ENCODE data around the gene SART1.
"Not testable (repeated sequence)": the region's sequence is repeated elsewhere in the genome, so short reads cannot be mapped to it uniquely, and the experiment has no call there.

Gene SART1

DNA sequence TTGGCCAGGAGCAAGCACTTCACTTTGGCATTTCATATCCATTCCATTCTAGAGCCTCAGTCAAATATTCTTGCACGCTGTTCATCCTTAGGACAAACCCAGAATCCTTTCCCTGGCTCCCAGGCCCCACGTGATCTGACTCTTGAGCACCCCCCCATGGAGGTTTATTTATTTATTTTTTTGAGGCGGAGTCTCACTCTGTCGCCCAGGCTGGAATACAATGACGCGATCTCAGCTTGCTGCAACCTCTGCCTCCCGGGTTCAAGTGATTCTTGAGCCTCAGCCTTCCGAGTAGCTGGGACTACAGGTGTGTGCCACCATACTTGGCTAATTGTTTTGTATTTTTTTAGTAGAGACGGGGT is 29.0 kb upstream of the SART1 start:
- in situ Hi-C loops (cut with MboI; ENCODE audit: low sequenced_read_pairs) = no loop called here

DNA sequence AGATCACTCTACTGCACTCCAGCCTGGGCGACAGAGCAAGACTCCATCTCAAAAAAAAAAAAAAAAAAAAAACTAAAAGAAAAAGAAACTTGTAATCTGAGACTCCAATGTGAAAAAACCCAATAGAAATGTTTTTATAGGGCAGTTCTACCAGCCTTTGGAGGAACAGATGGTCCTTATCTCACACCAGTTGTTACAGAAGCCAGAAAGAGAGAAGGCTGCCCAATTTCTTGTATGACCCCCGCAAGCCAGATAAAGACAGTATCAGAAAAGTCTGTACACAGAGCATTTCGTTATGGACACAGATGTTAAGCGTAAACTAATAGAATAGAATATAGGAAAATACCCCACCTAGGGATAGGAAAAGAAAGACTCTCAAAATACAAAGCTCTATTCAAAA is 27.5 kb upstream of the SART1 start:
- in situ Hi-C loops (cut with MboI; ENCODE audit: low sequenced_read_pairs) = no loop called here

- in situ Hi-C loops (cut with MboI; ENCODE audit: low sequenced_read_pairs) = no loop called here
Observed at GRCh38 chr11:65937766-65938165, 23.8 kb upstream of the SART1 start.

DNA sequence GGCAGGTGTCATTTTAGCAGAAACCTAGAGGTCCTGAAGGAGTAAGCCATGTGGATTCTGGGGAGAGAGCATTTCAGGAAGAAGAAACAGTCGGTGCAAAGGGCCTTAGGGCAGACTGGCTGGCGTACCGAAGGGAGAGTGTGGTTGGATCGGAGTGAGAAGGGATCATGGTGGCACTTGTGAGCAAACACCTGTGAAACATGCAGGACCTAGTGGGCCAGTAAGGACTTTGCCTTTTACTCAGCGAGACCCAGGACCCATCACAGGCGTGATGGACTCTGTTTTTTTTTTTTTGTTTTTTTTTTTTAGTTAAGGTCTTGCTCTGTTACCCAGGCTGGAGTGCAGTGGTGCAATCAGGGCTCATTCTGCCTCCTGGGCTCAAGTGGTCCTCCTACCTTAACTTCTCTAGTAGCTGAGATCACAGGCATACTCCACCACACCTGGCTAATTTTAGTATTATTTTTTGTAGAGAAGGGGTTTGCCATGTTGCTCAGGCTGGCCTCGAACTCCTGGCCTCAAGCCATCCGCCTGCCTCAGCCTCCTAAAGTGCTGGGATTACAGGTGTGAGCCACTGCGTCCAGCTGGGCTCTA is 19.7 kb upstream of the SART1 start:
- in situ Hi-C loops (cut with MboI; ENCODE audit: low sequenced_read_pairs) = no loop called here

- in situ Hi-C loops (cut with MboI; ENCODE audit: low sequenced_read_pairs) = no loop called here
Observed at GRCh38 chr11:65942531-65942930, 19.0 kb upstream of the SART1 start.

- in situ Hi-C loops (cut with MboI; ENCODE audit: low sequenced_read_pairs) = no loop called here
Observed at GRCh38 chr11:65944191-65944590, 17.3 kb upstream of the SART1 start.

DNA sequence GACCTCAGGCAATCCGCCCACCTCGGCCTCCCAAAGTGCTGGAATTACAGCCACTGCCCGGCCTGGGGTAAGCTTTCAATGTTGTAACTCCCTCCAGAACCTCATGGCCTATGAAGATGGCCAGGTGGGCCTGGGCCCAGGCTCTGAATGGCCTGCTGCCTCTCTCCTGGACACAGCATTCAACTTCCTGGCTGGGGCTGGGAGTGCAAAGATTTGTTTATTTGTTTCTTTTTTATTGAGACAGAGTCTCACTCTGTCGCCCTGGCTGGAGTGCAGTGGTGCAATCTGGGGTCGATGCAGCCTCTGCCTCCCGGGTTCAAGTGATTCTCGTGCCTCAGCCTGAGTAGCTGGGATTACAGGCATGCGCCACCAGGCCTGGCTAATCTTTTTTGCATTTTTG is 16.8 kb upstream of the SART1 start:
- in situ Hi-C loops (cut with MboI; ENCODE audit: low sequenced_read_pairs) = no loop called here

DNA sequence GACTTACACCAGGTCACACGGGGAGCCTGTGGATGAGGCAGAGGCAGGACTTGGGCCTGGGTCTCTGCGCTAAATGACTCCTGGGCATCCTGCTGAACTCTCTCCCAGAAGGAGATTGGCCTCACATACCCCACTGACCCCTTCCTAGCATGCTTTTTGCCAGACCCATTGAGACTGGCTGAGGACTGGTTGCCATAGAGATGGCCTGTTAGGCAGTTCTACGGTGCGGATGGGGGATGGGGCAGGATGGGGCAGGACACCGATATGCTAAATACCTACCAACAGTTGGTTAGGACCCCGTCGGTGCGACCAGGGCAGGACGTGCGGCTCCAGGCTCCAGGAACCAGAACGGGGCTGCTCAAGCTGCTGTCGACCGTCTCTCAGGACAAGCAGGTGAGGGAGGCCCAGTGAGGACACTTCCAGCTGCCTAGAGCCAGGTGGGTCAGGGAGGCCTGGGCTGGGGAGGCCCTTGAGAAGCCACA is 16.1 kb upstream of the SART1 start, which contains the start of gene TSGA10IP:
TSGA10IP (plus strand) TSS at position 51 of the 482 bp plus-strand sequence; CDS start at position 247, 196 bp downstream.
- in situ Hi-C loops (cut with MboI; ENCODE audit: low sequenced_read_pairs) = no loop called here

DNA sequence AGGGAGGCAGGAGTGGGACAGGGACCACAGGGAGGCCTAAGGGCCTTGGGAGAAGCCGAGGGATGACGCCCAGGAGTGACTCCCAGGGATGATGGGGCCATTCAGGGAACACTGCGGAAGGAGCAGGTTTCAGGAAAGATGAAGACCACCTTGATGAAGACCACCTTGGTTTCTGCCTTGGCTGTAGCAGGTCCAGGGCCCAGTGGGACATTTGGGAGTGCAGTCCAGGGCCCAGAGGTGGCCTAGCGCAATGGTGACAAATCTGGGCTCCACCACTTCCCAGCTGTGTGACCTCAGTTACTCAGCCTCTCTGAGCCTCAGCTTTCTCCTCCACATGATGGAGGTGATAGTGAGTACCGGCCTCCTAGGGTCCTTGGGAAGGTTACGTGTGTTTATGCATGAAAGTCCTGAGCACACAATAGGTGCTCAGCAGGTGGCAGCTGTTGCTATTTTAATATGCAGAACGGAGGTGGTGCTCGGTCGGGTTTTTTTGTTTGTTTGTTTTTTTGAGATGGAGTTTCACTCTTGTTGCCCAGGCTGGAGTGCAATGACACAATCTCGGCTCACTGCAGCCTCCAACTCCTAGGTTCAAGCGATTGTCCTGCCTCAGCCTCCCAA is 15.5 kb upstream of the SART1 start:
- in situ Hi-C loops (cut with MboI; ENCODE audit: low sequenced_read_pairs) = no loop called here

- in situ Hi-C loops (cut with MboI; ENCODE audit: low sequenced_read_pairs) = no loop called here
Observed at GRCh38 chr11:65946655-65947054, 14.9 kb upstream of the SART1 start.

DNA sequence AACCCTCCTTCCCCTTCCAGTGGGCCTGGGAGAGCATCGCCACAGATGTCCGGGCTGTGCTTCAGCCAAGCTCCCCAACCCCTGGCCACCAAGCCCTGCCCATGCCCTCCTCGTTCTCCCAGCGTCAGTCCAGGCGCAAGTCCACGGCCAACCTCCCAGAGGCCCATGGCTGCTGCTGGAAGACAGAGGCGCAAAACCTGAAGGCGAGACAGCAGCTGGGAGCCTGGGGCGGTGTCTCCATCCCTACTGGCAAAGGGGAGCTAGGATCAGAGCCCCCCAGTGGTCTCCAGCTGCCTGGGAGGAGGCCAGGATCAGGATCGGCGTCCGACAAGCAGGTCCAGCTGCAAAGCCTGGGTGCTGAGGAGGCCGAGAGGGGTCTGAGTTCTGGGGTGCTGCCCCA is 14.4 kb upstream of the SART1 start:
- in situ Hi-C loops (cut with MboI; ENCODE audit: low sequenced_read_pairs) = no loop called here

DNA sequence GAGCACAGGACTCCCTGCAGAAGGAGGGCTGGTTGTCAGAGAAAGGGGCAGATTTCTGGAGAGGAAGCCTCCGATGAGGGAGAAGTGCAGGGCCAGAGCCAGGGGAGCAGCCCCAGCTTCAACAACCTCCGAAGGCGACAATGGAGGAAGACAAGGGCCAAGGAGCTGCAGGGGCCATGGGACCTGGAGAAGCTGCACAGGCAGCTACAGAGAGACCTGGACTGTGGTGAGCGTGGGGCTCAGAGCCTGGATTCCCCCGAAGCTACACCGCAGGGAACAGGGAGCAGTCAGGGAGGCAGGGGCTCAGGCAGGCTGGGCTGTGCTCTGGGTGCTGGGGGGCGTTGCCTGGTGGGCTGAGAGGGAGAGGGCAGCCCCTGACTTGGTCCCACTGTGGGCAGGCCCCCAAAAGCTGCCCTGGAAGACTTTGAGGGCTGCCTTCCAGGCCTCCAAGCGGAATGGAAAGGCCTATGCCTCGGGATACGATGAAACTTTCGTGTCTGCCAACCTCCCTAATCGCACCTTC is 13.9 kb upstream of the SART1 start:
- in situ Hi-C loops (cut with MboI; ENCODE audit: low sequenced_read_pairs) = no loop called here

GRCh38 chr11:65950711-65951110 is 10.8 kb upstream of the SART1 start:
- in situ Hi-C loops (cut with MboI; ENCODE audit: low sequenced_read_pairs) = not testable (repeated sequence)

DNA sequence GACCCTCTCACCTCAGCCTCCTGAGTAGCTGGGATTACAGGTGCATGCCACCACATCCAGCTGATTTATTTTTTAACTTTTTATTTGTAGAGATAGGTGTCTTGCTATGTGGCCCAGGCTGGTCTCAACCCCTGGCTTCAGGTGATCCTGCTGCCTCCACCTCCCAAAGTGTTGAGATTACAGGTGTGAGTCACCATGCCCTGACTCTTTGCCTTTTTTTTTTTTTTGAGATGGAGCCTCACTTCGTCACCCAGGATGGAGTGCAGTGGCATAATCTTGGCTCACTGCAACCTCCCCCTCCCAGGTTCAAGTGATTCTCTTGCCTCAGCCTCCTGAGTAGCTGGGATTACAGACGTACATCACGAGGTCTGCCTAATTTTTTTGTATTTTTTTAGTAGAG is 9.9 kb upstream of the SART1 start:
- in situ Hi-C loops (cut with MboI; ENCODE audit: low sequenced_read_pairs) = not testable (repeated sequence)

DNA sequence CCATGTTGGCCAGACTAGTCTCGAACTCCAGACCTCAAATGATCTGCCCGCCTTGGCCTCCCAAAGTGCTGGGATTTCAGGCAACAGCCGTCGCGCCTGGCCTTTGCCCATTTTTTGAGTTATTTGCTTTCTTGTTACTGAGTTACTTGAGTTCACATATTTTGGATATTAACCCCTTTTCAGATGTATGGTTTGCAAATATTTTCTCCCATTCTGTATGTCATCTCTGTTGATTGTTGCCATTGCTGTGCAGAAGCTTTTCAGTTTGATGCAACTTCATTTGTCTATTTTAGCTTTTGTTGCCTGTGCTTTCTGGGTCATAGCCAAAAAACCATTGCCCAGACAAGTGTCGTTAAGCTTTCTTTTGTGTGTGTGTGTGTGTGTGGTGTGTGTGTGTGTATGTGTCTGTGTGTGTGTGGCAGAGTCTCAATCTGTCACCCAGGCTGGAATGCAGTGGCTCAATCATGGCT is 9.4 kb upstream of the SART1 start:
- in situ Hi-C loops (cut with MboI; ENCODE audit: low sequenced_read_pairs) = no loop called here

GRCh38 chr11:65953471-65953870 is 8.1 kb upstream of the SART1 start:
- in situ Hi-C loops (cut with MboI; ENCODE audit: low sequenced_read_pairs) = no loop called here

DNA sequence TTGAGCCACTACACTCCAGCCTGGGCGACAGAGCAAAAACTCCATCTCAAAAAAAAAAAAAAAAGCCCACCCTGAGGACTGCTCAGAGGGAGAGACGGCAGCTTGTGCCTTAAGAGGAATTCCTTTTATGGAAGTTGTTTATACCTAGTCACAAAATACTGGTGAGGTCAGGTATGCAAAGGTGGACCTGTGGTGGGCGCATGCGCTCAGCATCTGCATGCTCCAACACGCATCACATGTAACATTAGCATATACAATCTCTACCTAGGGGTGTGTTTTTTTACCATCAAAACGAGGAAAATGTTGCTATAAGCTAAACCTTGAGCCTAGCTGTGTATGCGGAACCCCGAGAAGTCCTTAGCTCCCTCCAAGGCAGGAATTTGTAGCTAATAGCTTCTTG is 6.8 kb upstream of the SART1 start:
- in situ Hi-C loops (cut with MboI; ENCODE audit: low sequenced_read_pairs) = no loop called here

- in situ Hi-C loops (cut with MboI; ENCODE audit: low sequenced_read_pairs) = no loop called here
Observed at GRCh38 chr11:65958291-65958690, 3.2 kb upstream of the SART1 start.

- in situ Hi-C loops (cut with MboI; ENCODE audit: low sequenced_read_pairs) = no loop called here
Observed at GRCh38 chr11:65958774-65959420, 2.6 kb upstream of the SART1 start.

DNA sequence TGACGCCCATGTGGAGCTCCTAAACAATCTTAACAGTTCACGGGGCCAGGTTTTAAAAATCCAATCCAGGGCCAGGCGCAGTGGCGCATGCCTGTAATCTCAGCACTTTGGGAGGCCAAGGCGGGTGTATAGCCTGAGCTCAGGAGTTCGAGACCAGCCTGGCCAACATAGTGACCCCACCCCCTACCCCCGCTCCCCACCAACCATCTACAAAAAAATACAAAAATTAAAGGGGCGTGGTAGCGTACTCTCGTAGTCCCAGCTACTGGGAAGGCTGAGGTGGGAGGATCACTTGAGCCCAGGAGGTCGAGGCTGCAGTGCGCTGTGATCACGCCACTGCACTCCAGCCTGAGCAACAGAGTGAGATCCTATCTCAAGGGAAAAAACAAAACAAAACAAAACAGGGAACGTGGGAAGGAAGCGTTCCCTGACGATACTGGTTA is 689 bp upstream of the SART1 start:
- in situ Hi-C loops (cut with MboI; ENCODE audit: low sequenced_read_pairs) = no loop called here

- in situ Hi-C loops (cut with MboI; ENCODE audit: low sequenced_read_pairs) = no loop called here
Observed at GRCh38 chr11:65962141-65962564, 619 bp downstream of the SART1 start.

DNA sequence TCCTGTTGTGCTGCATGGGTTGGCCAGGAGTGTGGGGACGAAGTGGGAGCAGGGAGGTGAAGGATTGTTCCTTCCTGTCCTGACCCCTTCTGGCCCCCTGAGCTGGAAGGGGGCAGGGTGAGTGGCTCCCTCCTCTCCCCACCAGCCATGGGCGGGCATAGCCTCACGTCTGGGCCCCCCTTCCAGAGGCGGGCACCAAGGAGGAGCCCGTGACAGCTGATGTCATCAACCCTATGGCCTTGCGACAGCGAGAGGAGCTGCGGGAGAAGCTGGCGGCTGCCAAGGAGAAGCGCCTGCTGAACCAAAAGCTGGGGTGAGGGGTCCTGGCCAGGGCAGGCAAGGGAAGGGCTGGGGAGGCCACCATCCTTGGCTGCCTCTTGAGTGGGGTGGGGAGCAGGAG is 3.4 kb downstream of the SART1 start:
- in situ Hi-C loops (cut with MboI; ENCODE audit: low sequenced_read_pairs) = no loop called here
